Measurements from ENCODE around the gene NADSYN1.
"Not testable (repeated sequence)": the region's sequence is repeated elsewhere in the genome, so short reads cannot be mapped to it uniquely, and the experiment has no call there.

The NADSYN1 gene

DNA sequence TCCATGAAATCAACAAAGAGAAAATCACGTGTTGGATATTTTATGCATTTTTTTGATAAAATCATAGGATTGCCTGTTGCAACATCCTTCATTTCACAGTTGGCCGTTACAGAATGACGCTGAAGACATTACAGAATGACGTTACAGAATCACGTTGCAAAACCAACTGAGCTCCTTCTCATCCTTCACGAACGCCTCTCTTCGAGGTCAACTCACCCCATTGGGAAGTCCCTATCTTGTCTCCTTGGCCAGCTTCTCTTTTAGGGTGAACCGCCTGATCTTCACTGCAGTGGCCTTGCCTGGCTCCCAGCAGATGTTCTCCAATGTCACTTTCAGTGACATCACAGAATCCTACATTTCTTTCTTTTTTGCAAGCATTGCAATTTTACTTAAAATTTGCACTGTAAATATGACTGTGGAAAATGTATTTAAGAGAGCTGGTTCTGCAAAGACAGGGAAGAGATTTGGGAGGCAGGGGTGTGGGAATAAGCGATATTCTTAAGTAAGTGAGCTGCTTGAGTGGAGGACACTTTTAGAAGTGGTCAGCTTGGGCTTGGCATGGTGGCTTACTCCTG lies 79.1 kb downstream of the NADSYN1 start:
- DNase-seq: no peak

GRCh38 chr11:71534711-71535608 lies 82.0 kb downstream of the NADSYN1 start:
- not testable (repeated sequence) for DNase-seq

DNA sequence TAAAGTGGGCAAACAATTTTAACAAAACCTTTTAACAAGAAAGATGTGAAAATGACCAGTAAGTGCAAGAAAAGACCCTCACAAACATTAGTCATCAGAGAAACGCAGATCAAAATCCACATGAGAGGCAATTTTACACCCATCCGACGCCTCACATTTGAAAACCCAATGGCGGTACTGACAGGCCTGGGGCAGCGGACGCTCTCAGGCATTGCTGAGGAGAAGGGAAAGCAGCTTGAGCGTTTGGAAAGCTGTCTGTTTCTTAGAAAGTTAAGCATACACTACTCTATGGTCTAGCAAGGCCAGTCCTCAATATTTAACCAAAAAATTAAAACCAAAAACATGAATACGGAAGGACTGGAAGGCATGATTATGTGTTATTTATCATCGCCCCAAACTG lies 82.8 kb downstream of the NADSYN1 start:
- no peak for DNase-seq

DNA sequence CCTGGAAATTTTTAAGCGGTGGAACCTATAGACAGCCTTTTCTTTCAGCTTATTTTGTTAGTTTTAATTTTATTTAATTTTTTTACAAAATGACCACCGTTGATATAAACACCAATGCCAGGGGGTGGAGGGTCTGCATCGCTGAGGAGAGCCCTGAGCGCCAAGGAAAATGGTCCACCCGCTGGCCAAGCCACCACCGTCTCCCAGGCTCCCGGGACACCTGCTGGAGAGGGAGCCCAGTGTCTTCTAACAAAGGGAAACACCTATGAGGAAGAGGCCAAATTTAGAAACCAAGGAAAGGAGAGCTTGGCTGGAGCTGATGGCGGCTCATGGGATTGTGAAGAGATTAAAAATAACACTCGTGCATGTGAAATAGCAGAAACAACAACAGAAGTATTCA lies 84.5 kb downstream of the NADSYN1 start:
- no peak for DNase-seq

DNA sequence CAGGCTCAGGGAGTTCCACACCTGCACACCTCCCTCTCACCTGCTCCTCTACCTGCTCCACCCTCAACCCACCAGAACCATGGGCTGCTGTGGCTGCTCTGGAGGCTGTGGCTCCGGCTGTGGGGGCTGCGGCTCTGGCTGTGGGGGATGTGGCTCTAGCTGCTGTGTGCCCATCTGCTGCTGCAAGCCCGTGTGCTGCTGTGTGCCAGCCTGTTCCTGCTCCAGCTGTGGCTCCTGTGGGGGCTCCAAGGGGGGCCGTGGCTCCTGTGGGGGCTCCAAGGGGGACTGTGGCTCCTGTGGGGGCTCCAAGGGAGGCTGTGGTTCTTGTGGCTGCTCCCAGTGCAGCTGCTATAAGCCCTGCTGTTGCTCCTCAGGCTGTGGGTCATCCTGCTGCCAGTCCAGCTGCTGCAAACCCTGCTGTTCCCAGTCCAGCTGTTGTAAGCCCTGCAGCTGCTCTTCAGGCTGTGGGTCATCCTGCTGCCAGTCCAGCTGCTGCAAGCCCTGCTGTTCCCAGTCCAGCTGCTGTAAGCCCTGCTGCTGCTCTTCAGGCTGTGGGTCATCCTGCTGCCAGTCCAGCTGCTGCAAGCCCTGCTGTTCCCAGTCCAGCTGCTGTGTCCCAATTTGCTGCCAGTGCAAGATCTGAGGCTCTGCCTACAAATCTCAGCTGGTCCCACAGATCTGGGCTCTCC lies 85.1 kb downstream of the NADSYN1 start, which contains the start of gene KRTAP5-8:
Gene KRTAP5-8, plus strand, starts transcription at position 49 of the 689 bp plus-strand sequence. Its CDS starts 31 bp downstream, at position 80.
- not testable (repeated sequence) for DNase-seq

DNA sequence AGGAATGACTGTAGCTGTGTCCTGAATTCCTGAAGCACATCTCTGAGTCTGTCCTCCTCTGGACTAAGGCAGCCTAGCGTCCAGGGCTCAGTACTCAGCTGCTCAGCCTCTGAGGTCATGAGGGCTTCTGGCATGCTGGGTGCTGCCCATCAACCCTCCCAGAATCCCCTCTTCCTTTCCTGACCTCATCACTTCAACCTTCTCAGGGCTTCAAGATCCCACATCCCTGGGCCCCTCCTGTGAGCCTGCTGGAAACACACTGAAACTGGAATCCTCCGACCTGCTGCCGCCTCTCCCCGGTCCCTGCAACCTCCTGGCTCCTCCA lies 85.6 kb downstream of the NADSYN1 start:
- DNase-seq: no peak

GRCh38 chr11:71539017-71539416 lies 86.0 kb downstream of the NADSYN1 start:
- DNase-seq: no peak

DNA sequence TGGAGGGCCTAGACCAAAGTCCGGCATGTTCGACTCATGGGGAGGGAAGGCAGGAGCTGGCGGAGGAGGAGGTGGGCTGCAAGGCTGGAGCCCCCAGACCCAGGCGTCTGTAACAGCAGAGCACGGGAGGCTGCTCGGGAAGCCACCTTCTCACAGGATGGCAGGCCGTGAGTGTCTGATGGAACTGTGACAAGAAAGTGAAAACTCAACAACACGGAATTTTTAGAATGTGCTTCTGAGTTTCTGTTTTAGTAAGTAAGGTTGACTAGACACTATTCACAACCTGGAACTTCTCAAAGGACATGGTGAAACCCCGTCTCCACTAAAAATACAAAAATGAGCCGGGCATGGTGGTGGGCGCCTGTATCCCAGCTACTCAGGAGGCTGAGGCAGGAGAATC lies 87.0 kb downstream of the NADSYN1 start:
- not testable (repeated sequence) for DNase-seq

- not testable (repeated sequence) for DNase-seq
Measured at GRCh38 chr11:71540521-71541304, 87.7 kb downstream of the NADSYN1 start.

DNA sequence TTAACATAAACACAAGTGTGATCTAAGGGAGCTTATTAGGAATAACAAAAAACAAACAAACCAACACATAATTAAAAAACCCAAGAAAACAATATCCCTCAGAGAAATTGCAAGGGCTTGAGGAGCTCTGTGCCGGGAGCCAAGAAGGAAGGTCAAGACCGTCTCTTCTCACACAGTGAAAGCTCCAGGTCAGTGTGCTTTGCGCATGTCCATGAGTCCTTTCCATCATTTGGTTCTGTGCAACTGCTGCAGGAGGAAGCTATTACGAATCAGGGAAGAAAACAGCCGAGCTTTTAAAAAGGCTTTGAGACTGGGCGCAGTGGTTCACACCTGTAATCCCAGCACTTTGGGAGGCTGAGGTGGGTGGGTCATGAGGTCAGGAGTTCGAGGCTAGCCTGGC lies 89.4 kb downstream of the NADSYN1 start:
- no peak for DNase-seq

DNA sequence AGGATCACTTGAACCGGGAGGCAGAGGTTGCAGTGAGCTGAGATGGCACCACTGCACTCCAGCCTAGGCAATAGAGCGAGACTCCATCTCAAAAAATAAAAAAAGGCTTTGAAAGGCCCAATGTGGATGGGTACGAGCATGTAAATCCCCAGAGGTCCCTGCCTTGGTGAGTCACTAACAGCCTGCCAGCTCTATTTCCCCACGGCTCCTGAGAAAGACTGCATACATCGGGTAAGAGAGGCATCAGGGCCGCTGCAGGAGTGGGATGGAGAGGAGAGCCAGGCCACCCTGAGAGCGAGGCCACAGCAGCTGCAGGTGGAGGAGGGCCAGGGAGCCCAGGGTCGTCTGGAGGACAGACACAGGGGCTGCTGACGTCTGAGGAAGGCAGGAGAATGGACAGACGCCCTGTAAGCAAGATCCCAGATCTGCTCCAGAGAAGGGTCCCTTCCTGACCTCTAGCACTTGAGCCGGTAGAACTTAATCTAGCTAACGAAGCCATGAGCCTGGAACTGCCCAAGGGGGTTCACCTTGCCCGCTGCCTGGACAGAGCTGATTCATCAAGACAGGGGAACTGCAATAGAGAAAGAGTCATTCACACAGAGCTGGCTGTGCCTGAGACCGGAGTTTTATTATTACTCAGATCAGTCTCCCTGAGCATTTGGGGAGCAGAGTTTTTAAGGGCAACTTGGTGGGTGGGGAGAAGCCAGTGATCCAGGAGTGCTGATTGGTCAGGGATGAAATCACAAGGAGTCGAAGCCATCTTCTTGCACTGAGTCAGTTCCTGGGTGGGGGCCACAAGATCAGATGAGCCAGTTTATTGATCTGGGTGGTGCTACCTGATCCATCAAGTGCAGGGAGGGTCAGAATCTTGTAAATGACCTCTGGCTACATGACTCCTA lies 90.1 kb downstream of the NADSYN1 start:
- DNase-seq: no peak

DNA sequence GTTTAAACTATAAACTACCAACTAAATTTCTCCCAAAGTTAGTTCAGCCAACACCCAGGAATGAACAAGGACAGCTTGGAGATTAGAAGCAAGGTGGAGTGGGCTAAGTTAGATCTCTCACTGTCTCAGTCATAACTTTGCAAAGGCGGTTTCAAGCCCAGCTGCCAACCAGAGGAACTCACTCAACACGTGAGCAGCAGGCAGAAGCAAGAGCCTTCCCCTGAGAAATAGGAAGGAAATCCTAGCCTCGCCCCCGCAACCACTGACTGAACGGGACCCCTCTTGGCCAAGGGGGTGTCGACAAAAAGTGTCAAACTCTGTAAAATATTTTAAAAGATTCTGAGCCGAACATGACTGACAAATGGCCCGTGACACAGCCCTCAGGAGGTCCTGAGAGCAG lies 90.9 kb downstream of the NADSYN1 start:
- no peak for DNase-seq

- no peak for DNase-seq
Measured at GRCh38 chr11:71544525-71545214, 91.7 kb downstream of the NADSYN1 start.

- no peak for DNase-seq
Measured at GRCh38 chr11:71545405-71545966, 92.5 kb downstream of the NADSYN1 start.

GRCh38 chr11:71548120-71548519 lies 95.1 kb downstream of the NADSYN1 start, which contains the start of gene KRTAP5-9:
Gene KRTAP5-9 (plus strand): TSS chr11:71548420. CDS start chr11:71548658, 238 bp downstream.
- no peak for DNase-seq

DNA sequence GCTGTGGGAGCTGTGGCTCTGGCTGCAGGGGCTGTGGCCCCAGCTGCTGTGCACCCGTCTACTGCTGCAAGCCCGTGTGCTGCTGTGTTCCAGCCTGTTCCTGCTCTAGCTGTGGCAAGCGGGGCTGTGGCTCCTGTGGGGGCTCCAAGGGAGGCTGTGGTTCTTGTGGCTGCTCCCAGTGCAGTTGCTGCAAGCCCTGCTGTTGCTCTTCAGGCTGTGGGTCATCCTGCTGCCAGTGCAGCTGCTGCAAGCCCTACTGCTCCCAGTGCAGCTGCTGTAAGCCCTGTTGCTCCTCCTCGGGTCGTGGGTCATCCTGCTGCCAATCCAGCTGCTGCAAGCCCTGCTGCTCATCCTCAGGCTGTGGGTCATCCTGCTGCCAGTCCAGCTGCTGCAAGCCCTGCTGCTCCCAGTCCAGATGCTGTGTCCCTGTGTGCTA lies 95.7 kb downstream of the NADSYN1 start:
- no peak for DNase-seq
